A549 (cell line): ENCODE measurements around the gene KDR. TPM values are rescaled to one million over a fixed set of nuclear protein-coding genes. Genes with fewer than 3 reads are reported as not detected.

Experiments used
- ATAC-seq, 2 experiments: fragments of 200-7000 bp in 1 of 2; fragments of >200 bp in 1 of 2; cut with Nextera tagmentation in 1 of 2; cut with Tn5 transposase in 1 of 2; 3 replicates each; pipeline versions ENCODE4 v1.8.0 to v1.9.1; 2018 to 2020; ENCODE audit warnings: mild to moderate bottlenecking in 1 of 2, moderate library complexity in 1 of 2
- CTCF ChIA-PET: fragments of 300-600 bp; sonication (Branson Sonifier 250); formaldehyde crosslinking; extraction: SDS; loops from one replicate; lab custom pipeline; 2021; ENCODE audit warnings: antibody characterized with exemption, inconsistent platforms; lab: Yijun Ruan, JAX
- POLR2A ChIA-PET: fragments of 350-600 bp; formaldehyde crosslinking; extraction: SDS; loops from one replicate; lab custom pipeline; 2021; ENCODE audit warnings: antibody characterized with exemption, inconsistent platforms; lab: Yijun Ruan, JAX
- DNase-seq, 2 experiments: peaks; one replicate each; pipeline versions ENCODE4 v3.0.0 to v3.0.0-alpha.2; 2011 to 2016; ENCODE audit warnings: low read depth in 1 of 2, low spot score in 1 of 2
- FAIRE-seq: peaks from 2 replicates; lab custom pipeline; 2011; peaks lifted over from hg19 to GRCh38; lab: Jason Lieb, UNC
- H3K27ac ChIP-seq, 2 experiments: fragments of >200 bp; sonication (Bioruptor Twin); formaldehyde crosslinking; 3 replicates each; pipeline ENCODE4 v1.5.1; 2016 to 2017
- H3K4me1 ChIP-seq: fragments of >200 bp; sonication (Bioruptor Twin); formaldehyde crosslinking; 3 replicates; pipeline ENCODE4 v1.6.1; 2016
- H3K4me2 ChIP-seq: fragments of >200 bp; sonication (Bioruptor Twin); formaldehyde crosslinking; 3 replicates; pipeline ENCODE4 v1.6.1; 2016
- H3K4me3 ChIP-seq: fragments of >200 bp; sonication (Bioruptor Twin); formaldehyde crosslinking; 3 replicates; pipeline ENCODE4 v1.5.1; 2016
- H3K9me3 ChIP-seq: fragments of >200 bp; sonication (Bioruptor Twin); formaldehyde crosslinking; 3 replicates; pipeline ENCODE4 v1.6.1; 2016
- BHLHE40 ChIP-seq: IDR thresholded peaks from 2 replicates; pipeline ENCODE4 v1.6.1; 2012; ENCODE audit warnings: low read depth, low read length, inconsistent platforms
- CEBPB ChIP-seq, 2 experiments: fragments of >200 bp in 1 of 2; sonication (Bioruptor Twin) in 1 of 2; formaldehyde crosslinking in 1 of 2; IDR thresholded peaks; 2 replicates each; pipeline ENCODE4 v1.6.1; 2012 to 2016
- CHD4 ChIP-seq: fragments of 200-600 bp; sonication (generic); IDR thresholded peaks from 2 replicates; pipeline ENCODE4 v1.6.1; 2016; ENCODE audit warnings: antibody characterized with exemption, mild to moderate bottlenecking, borderline replicate concordance
- CTCF ChIP-seq: fragments of >200 bp; sonication (Bioruptor Twin); formaldehyde crosslinking; IDR thresholded peaks from 3 replicates; pipeline ENCODE4 v1.5.1; 2016
- EHMT2 ChIP-seq: fragments of 200-600 bp; sonication (generic); IDR thresholded peaks from 2 replicates; pipeline ENCODE4 v1.6.1; 2016; ENCODE audit warnings: antibody characterized with exemption, low read depth, mild to moderate bottlenecking, moderate library complexity
- ESRRA ChIP-seq: fragments of 150-350 bp; IDR thresholded peaks from 2 replicates; pipeline ENCODE4 v1.6.1; 2014; ENCODE audit warnings: mild to moderate bottlenecking, low read length, borderline replicate concordance
- FOXS1 ChIP-seq: fragments of 250-450 bp; sonication (Bioruptor Pico); IDR thresholded peaks from 2 replicates; pipeline ENCODE4 v1.5.0; 2020; ENCODE audit warnings: mild to moderate bottlenecking, moderate library complexity
- GATA3 ChIP-seq: IDR thresholded peaks from 2 replicates; pipeline ENCODE4 v1.6.1; 2012; ENCODE audit warnings: borderline replicate concordance
- HDAC2 ChIP-seq: fragments of 200-600 bp; sonication (generic); IDR thresholded peaks from 2 replicates; pipeline ENCODE4 v1.6.1; 2016
- HES2 ChIP-seq: fragments of >200 bp; sonication (Bioruptor Twin); formaldehyde crosslinking; IDR thresholded peaks from 2 replicates; pipeline ENCODE4 v1.6.1; 2016
- HEYL ChIP-seq: fragments of 250-450 bp; sonication (Bioruptor Pico); IDR thresholded peaks from 2 replicates; pipeline ENCODE4 v1.8.0; 2021; ENCODE audit warnings: mild to moderate bottlenecking, moderate library complexity
- HOXB13 ChIP-seq: fragments of 250-450 bp; sonication (Bioruptor Pico); IDR thresholded peaks from 2 replicates; pipeline ENCODE4 v1.5.0; 2020; ENCODE audit warnings: low read depth, mild to moderate bottlenecking, moderate library complexity
- HOXB5 ChIP-seq: fragments of 250-450 bp; sonication (Bioruptor Pico); IDR thresholded peaks from 2 replicates; pipeline ENCODE4 v1.5.0; 2020; ENCODE audit warnings: mild to moderate bottlenecking, moderate library complexity
- JUN ChIP-seq, 2 experiments: fragments of >200 bp; sonication (Bioruptor Twin); formaldehyde crosslinking; IDR thresholded peaks; 2 replicates in 1 of 2; 3 replicates in 1 of 2; pipeline ENCODE4 v1.6.1; 2016 to 2017
- JUNB ChIP-seq: fragments of >200 bp; sonication (Bioruptor Twin); formaldehyde crosslinking; IDR thresholded peaks from 2 replicates; pipeline ENCODE4 v1.6.1; 2016
- MAFK ChIP-seq: fragments of 450-650 bp; IDR thresholded peaks from 2 replicates; pipeline ENCODE4 v1.6.1; 2014; ENCODE audit not compliant: partially characterized antibody
- MAZ ChIP-seq: fragments of 150-350 bp; IDR thresholded peaks from 2 replicates; pipeline ENCODE4 v1.6.1; 2014; ENCODE audit warnings: antibody characterized with exemption, low read depth, low read length, borderline replicate concordance
- NPAS2 ChIP-seq: fragments of 250-450 bp; sonication (Bioruptor Pico); IDR thresholded peaks from 2 replicates; pipeline ENCODE4 v1.8.0; 2022; ENCODE audit warnings: mild to moderate bottlenecking, moderate library complexity, borderline replicate concordance
- POLR2A ChIP-seq: IDR thresholded peaks from 2 replicates; pipeline ENCODE4 v1.6.1; 2012; ENCODE audit warnings: mild to moderate bottlenecking, low read length
- RFX5 ChIP-seq: fragments of 450-650 bp; IDR thresholded peaks from 2 replicates; pipeline ENCODE4 v1.7.1; 2014; ENCODE audit warnings: antibody characterized with exemption, mild to moderate bottlenecking, moderate library complexity
- RNF2 ChIP-seq: fragments of 200-600 bp; sonication (generic); IDR thresholded peaks from 2 replicates; pipeline ENCODE4 v1.6.1; 2016; ENCODE audit warnings: low read depth, mild to moderate bottlenecking, antibody characterized with exemption, moderate library complexity, borderline replicate concordance
- SMC3 ChIP-seq: fragments of >200 bp; sonication (Bioruptor Twin); formaldehyde crosslinking; IDR thresholded peaks from 3 replicates; pipeline ENCODE4 v1.6.1; 2018; ENCODE audit warnings: inconsistent platforms
- TFCP2L1 ChIP-seq: fragments of 250-450 bp; sonication (Bioruptor Pico); IDR thresholded peaks from 2 replicates; pipeline ENCODE4 v1.5.0; 2021; ENCODE audit warnings: mild to moderate bottlenecking
- USF2 ChIP-seq: fragments of 450-650 bp; IDR thresholded peaks from 2 replicates; pipeline ENCODE4 v1.6.1; 2014; ENCODE audit warnings: antibody characterized with exemption
- ZC3H11A ChIP-seq: fragments of 450-650 bp; IDR thresholded peaks from 2 replicates; pipeline ENCODE4 v1.6.1; 2014; ENCODE audit warnings: antibody characterized with exemption, mild to moderate bottlenecking
- ZNF302 ChIP-seq: fragments of 250-450 bp; sonication (Bioruptor Pico); IDR thresholded peaks from 2 replicates; pipeline ENCODE4 v1.9.0; 2021; ENCODE audit warnings: inconsistent platforms, mild to moderate bottlenecking, moderate library complexity
- ZSCAN20 ChIP-seq: fragments of 250-450 bp; sonication (Bioruptor Pico); IDR thresholded peaks from 2 replicates; pipeline ENCODE4 v1.8.0; 2022; ENCODE audit warnings: mild to moderate bottlenecking, moderate library complexity
- WGBS: methylation state at CpG from one replicate; pipeline ENCODE4 v1.1.6; 2017; ENCODE audit errors: missing lambda C conversion rate; 5-methylcytosine and 5-hydroxymethylcytosine counted together
- polyA plus RNA-seq, 4 experiments: library from polyadenylated mRNA; depleted of rRNA in 3 of 4; stranded (reverse); fragments of >200 nt; fragmentation: RNase III in 1 of 4; extraction: RNeasy Plus Mini Kit Qiagen cat#74134 plus additional on column Dnase treatment in 1 of 4; gene quantifications; 2 replicates in 3 of 4; 3 replicates in 1 of 4; pipeline ENCODE4 v1.2.3, GENCODE V29; 2011 to 2017
- TF ChIP-seq, protein P1 (sequence below): fragments of >200 bp; sonication (Bioruptor Twin); formaldehyde crosslinking; IDR thresholded peaks from 3 replicates; pipeline ENCODE4 v1.6.1; 2016
- TF ChIP-seq, protein P2 (sequence below): IDR thresholded peaks from 2 replicates; pipeline ENCODE4 v1.6.1; 2012
- TF ChIP-seq, protein P3 (sequence below): fragments of 150-350 bp; IDR thresholded peaks from 2 replicates; pipeline ENCODE4 v1.6.1; 2014; ENCODE audit warnings: low read depth, mild to moderate bottlenecking, low read length
- TF ChIP-seq, protein P4 (sequence below): fragments of 250-450 bp; sonication (Bioruptor Pico); IDR thresholded peaks from 2 replicates; pipeline ENCODE4 v1.5.0; 2021; ENCODE audit warnings: mild to moderate bottlenecking, moderate library complexity, borderline replicate concordance
- TF ChIP-seq, protein P5 (sequence below): IDR thresholded peaks from 2 replicates; pipeline ENCODE4 v1.6.1; 2012
- TF ChIP-seq, protein P6 (sequence below): IDR thresholded peaks from 2 replicates; pipeline ENCODE4 v1.6.1; 2012; ENCODE audit warnings: low read depth, borderline replicate concordance

KDR gene
- polyA plus RNA-seq, 2 of the 4 experiments (the other 2 are of a cell fraction) = not detected

DNA sequence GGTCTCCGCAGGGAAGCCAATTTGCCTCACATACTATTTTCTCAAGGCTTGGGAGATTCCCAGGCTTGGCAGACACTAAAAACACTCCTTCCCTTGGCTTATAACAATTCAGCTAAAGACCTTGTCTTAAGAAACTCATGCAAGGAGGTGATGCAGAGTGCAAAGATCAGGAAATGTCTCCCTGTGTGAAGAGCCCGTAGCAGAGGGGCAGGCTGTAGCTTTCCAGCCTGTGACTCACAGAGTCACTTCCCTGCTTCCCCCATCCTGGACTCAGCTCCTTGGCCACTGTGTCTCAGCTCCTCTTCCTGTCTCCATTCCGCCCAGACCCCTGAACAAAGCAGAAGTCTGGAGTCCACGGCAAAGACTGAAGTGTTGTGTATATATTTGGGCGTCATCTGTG lies 56.1 kb downstream of the KDR start:
- H3K4me3 ChIP-seq = no peak overlapping the region
- DNase-seq = no peak
- ChIA-PET POLR2A (no interaction called here), CTCF (no interaction called here)
- no peaks in the 10 kb centered on the region for H3K9me3 ChIP-seq
- no peak overlapping the region for H3K4me2 ChIP-seq
- H3K27ac ChIP-seq = no peak overlapping the region
- H3K4me1 ChIP-seq = no peaks in the 10 kb centered on the region
- TF ChIP-seq ESRRA (no peak), CEBPB (IDR thresholded peaks at IDR 0.05) (no peak), JUN (IDR thresholded peaks at IDR 0.05) (no peak), HES2 (no peak), POLR2A (no peak), ZNF302 (CRISPR knock-in tag) (no peak), SMC3 (no peak), RFX5 (no peak), HOXB13 (no peak), CHD4 (no peak), USF2 (no peak), HOXB5 (no peak), MAZ (no peak), JUNB (no peak), GATA3 (no peak), CTCF (no peak), FOXS1 (CRISPR knock-in tag) (no peak), HEYL (no peak)
- TF ChIP-seq, protein P1, sequence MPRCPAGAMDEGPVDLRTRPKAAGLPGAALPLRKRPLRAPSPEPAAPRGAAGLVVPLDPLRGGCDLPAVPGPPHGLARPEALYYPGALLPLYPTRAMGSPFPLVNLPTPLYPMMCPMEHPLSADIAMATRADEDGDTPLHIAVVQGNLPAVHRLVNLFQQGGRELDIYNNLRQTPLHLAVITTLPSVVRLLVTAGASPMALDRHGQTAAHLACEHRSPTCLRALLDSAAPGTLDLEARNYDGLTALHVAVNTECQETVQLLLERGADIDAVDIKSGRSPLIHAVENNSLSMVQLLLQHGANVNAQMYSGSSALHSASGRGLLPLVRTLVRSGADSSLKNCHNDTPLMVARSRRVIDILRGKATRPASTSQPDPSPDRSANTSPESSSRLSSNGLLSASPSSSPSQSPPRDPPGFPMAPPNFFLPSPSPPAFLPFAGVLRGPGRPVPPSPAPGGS = no peak
- TF ChIP-seq, protein P2, sequence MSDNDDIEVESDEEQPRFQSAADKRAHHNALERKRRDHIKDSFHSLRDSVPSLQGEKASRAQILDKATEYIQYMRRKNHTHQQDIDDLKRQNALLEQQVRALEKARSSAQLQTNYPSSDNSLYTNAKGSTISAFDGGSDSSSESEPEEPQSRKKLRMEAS = no peak
- no peak for FAIRE-seq
- 13% methylated on average over 5 of the region's 5 CpGs for WGBS
- ATAC-seq = no peak

GRCh38 chr4:55068522-55068921 lies 56.9 kb downstream of the KDR start:
- FAIRE-seq (no peak), DNase-seq (no peak), ATAC-seq (no peak)
- no peaks in the 10 kb centered on the region for H3K4me1 ChIP-seq
- H3K4me3 ChIP-seq = no peak overlapping the region
- 34% methylated on average over 7 of the region's 7 CpGs for WGBS
- H3K27ac ChIP-seq = no peak overlapping the region
- POLR2A ChIA-PET = no interaction called here
- H3K9me3 ChIP-seq = no peaks in the 10 kb centered on the region
- no peak overlapping the region for H3K4me2 ChIP-seq
- CTCF ChIA-PET = no interaction called here
- no peak for TF ChIP-seq HDAC2
- no peak for TF ChIP-seq GATA3
- no peak for TF ChIP-seq BHLHE40
- TF ChIP-seq, protein P3, sequence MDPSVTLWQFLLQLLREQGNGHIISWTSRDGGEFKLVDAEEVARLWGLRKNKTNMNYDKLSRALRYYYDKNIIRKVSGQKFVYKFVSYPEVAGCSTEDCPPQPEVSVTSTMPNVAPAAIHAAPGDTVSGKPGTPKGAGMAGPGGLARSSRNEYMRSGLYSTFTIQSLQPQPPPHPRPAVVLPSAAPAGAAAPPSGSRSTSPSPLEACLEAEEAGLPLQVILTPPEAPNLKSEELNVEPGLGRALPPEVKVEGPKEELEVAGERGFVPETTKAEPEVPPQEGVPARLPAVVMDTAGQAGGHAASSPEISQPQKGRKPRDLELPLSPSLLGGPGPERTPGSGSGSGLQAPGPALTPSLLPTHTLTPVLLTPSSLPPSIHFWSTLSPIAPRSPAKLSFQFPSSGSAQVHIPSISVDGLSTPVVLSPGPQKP = no peak
- TF ChIP-seq TFCP2L1 = no peak
- TF ChIP-seq, protein P4, sequence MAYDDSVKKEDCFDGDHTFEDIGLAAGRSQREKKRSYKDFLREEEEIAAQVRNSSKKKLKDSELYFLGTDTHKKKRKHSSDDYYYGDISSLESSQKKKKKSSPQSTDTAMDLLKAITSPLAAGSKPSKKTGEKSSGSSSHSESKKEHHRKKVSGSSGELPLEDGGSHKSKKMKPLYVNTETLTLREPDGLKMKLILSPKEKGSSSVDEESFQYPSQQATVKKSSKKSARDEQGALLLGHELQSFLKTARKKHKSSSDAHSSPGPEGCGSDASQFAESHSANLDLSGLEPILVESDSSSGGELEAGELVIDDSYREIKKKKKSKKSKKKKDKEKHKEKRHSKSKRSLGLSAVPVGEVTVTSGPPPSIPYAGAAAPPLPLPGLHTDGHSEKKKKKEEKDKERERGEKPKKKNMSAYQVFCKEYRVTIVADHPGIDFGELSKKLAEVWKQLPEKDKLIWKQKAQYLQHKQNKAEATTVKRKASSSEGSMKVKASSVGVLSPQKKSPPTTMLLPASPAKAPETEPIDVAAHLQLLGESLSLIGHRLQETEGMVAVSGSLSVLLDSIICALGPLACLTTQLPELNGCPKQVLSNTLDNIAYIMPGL (CRISPR knock-in tag) = no peak
- TF ChIP-seq EHMT2 = no peak
- TF ChIP-seq ZC3H11A = no peak
- no peak for TF ChIP-seq MAFK
- no peak for TF ChIP-seq ZSCAN20
- TF ChIP-seq ESRRA = no peak
- TF ChIP-seq, protein P5, sequence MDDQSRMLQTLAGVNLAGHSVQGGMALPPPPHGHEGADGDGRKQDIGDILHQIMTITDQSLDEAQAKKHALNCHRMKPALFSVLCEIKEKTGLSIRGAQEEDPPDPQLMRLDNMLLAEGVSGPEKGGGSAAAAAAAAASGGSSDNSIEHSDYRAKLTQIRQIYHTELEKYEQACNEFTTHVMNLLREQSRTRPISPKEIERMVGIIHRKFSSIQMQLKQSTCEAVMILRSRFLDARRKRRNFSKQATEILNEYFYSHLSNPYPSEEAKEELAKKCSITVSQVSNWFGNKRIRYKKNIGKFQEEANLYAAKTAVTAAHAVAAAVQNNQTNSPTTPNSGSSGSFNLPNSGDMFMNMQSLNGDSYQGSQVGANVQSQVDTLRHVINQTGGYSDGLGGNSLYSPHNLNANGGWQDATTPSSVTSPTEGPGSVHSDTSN = no peak
- TF ChIP-seq, protein P6, sequence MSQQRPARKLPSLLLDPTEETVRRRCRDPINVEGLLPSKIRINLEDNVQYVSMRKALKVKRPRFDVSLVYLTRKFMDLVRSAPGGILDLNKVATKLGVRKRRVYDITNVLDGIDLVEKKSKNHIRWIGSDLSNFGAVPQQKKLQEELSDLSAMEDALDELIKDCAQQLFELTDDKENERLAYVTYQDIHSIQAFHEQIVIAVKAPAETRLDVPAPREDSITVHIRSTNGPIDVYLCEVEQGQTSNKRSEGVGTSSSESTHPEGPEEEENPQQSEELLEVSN = no peak
- no peak for TF ChIP-seq NPAS2
- no peak for TF ChIP-seq RNF2
